Activated CD4-positive, CD25-positive, alpha-beta regulatory T cell treated with anti-CD3 and anti-CD28 coated beads, Interleukin-2, amount 50 U/mL, for 24 hours (primary cell): ENCODE results near the gene MUC20.
"Not testable (repeated sequence)": the region's sequence is repeated elsewhere in the genome, so short reads cannot be mapped to it uniquely, and the experiment has no call there.

Source experiments
- ATAC-seq, 2 donors: fragments of 150-1000 bp; cut with Tn5 transposase; one replicate each; pipeline ENCODE4 v1.10.0; 2021; ENCODE audit warnings: mild to moderate bottlenecking in 1 of 2, moderate library complexity in 1 of 2

Gene MUC20

DNA sequence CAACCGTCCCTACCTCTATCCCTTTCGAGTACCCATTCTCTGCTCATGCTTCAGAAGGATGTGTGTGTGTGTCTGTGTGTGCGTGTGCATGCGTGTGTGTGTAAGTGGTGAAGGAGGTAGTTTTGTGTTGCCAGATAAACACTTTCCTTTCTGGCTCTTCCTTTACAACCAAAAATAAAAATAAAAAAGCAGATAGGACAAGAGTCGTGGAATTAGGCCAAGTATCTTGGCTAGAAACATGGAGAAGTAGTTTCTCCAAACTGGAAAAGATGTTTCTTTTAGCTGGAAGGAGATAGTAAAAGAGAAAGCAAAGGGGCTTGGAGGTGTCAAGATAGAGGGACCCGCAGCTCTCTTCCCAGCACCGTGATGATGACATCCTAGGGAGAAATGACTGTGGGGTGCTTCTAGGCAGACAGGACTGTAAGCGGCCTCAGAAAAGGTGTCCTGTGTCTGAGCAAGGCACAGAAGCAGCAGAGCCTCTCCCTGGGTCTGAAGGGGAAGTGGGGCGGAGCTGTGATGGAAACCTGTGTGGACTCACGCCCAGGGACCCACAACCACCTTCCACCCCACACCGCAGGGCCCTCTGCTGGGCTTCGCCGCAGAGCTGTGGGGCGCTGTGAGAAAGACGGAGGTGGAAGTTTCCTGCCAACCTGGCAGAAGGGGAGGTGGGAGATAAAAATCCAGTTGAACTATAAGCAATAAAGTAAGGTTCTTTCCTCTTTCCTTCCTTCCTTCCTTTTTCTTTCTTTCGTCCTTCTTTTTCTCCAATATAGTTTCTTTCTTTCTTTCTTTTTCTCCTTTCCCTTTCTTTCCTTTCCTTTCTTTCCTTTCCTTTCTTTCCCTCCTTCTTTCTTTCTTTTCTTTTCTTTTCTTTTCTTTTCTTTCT lies 35.3 kb downstream of the MUC20 start:
- peak in 1 of 2 donors; percentile 32 for ATAC-seq

DNA sequence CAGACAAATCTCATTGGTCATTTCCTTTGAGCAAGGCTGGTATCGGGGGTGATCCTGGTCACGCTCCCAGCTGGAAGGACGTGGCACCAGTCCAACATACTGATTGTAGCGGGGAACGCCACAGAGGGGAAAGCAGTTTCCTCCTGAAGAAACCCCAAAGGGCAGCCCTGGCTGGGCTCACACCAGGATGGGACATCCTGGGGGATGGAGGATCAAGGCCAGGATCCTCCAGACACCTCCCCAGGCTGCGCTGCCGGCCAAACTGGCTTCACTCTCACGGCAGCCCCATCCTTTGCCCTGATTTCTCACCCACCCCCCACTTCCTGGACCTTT lies 36.6 kb downstream of the MUC20 start:
- ATAC-seq = no peak

DNA sequence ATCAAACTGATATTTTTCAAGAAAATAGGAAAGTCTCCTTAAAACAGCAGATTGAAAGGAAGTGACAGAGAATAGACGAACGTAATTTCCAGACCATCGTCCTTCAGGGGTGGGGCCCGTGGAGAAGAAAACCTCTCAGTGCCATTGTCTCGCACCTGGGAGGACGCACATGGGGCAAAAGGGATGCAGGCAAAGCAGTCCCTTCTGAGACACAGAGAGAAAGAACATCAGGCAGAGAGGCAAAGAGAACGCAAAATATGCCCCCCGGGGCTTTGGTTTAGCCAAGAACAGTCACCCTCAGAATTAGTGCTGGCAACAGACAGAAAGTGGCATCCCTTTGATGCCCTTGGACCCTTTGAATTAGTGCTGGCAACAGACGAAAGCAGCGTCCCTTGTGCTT lies 37.0 kb downstream of the MUC20 start:
- ATAC-seq = no peak

DNA sequence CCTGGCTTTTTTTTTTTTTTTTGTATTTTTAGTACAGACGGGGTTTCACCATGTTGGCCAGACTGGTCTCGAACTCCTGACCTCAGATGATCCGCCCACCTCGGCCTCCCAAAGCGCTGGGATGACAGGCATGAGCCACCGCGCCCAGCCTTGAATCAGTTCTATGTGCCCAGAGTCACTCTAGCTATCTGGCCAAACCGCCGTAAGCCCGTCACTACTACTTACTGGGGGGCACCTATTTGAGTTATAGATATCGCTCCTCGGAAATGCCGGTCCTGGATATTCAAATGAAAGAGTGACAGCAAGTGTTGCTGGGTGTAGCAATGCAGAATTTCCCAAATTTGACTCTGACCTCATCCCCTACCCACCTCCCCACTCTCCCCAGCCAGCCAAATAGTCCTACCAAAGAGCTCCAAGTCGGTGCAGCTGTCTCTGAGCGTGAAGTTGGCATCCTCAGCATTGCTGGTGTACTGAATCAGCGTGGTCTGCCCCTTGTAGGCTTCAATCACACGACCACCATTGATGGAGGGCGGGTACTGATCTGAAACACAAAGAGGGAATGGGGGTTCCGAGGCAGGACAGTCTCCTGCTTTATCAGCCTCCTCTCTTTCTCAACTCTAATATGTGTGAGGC lies 38.1 kb downstream of the MUC20 start:
- no peak for ATAC-seq

DNA sequence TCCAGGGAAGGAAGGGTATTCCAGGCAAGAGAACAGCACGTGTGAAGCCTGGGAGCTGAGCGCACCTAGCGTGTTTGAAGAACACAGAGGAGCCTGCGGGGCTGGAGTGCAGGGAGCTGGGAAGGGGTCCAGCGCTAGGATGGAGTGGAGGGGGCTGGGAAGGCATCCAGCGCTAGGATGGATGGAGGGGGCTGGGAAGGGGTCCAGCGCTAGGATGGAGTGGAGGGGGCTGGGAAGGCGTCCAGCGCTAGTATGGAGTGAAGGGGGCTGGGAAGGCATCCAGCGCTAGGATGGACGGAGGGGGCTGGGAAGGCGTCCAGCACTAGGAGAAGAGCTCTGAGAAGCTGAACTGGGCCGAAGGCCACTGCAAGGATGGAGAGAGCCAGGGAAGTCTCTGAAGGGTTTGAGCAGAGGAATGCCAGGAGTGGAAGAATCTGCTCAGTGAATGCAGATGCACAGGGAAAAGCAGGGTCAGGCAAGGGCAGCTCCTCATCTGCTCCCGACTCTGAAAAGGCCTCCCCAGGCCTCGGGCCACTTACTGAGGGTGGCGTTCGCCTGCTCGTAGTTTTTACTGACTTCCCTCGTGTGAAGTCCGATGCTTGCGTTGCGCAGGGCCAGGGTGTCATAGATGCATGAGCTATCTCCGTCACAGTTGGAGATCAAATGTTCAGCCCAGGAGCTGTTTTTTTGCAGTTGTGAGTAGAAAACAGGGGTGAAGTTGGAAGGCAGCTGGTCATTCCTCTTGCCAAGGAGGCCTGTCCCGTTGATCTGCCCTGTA lies 39.8 kb downstream of the MUC20 start:
- peak in 1 of 2 donors; percentile 17 for ATAC-seq

DNA sequence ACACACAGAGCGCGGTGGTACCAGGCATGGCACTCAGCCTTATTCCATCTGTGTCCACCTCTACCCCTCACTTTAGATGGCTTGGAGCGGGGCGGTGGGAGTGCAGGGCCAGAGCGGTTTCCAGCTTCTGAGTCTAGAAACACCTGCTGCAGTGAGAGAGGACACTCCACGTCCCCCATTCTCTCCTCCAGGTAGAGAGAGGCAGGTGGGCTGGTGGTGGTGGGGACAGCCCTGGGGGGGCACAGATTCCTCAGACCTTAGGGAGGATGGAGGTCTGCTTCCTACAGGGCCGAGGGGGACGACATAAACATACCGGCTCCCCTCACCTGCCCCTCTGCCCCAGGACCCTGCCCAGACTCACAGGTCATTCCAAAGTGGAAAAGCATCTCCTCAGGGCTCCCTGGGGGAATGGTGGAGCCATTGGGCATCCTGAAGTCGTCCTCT lies 40.4 kb downstream of the MUC20 start:
- ATAC-seq = no peak

DNA sequence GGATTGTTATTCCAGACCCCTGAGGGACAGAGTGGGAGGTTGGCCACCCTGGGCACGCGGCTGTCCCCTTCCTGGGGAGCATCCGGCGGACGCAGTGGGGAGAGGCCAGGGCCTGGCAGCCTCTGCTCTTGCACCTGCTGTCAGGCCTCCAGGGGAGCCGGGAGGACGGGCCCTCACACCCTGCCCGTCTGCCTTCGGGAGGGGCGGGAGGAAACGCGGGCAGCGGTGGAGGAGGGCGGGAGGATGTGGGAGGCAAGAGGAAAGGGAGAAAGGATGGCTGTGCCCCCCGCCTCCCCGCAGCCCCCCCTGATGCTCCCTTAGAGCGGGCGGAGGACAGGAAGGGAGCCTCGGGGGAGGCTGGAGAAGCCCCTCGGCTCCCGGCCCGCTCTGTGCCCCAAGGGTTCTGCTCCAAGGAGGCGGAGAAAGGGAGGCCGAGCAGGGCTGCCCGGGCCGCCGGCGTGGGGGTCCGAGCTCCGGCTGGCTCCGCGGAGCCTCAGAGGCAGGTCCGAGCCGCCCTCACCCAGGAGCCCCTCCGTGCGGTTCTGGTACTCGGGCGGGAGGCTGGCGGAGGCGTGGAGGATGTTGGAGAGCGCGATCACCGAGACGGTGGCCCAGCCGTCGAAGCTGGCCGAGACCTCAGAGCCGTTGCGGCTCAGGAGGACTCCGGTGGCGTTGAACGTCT lies 40.9 kb downstream of the MUC20 start:
- ATAC-seq = no peak

DNA sequence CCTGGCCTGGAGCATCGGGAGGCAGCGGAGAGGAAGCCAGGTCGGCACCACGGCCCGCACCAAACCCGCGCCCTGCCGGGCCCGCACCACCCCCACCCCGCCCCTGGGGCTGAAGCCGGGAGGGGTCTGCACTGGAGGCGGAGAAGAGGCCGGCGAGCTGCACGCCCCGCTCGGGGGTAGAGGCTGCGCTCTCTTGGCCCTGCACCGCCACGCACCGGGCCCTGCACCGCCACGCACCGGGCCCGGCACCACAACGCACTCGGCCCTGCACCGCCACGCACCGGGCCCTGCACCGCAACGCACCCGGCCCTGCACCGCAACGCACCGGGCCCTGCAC lies 41.4 kb downstream of the MUC20 start:
- ATAC-seq = no peak

DNA sequence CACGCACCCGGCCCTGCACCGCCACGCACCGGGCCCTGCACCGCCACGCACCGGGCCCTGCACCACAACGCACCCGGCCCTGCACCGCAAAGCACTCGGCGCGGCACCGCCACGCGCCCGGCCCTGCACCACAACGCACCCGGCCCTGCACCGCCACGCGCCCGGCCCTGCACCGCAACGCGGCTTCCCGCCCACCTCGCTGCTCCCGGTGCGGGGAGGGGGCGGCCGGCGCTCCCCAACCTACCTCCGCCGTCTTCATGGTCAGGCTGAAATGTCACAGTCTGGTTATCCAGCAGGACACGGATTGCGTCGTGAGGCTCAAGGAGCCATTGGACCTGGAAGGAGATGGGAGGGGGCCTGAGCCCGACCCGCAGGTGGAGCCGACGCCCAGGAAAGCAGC lies 41.8 kb downstream of the MUC20 start:
- ATAC-seq = no peak

DNA sequence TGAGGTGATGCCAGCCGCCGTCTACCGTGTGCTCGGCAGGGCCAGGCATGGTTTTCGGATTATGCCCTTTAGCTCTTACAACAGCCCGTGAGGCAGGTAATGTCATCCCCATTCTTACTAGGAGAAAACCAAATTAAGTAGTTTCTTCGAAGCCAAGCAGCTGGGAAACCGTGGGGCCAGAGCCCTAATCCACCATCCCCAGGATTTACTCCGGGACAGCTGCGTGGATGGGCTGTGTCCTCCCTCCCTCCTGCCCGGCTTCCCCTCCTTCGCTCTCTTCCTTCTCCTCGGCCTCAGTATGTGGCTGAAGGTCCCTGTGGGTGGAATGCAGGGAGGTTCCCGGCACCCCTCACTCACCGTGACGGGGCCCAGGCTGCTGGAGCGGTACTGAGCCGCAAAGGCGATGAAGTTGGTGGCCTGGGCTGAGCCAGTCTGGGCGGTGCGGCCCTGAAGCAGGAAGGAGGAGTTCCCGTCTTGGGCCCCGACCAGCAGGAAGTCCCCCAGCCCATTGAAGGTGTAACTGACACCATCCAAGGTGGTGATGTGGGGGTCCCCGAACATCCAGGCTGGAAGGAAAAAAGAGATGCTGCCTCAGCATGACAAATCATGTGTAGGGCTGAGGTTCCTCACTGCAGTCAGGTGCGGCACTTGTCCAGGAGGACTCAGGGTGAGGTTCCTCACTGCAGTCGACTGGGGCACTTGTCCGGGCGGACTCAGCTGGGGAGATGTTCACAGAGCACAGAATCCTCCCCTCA lies 42.5 kb downstream of the MUC20 start:
- no peak for ATAC-seq

DNA sequence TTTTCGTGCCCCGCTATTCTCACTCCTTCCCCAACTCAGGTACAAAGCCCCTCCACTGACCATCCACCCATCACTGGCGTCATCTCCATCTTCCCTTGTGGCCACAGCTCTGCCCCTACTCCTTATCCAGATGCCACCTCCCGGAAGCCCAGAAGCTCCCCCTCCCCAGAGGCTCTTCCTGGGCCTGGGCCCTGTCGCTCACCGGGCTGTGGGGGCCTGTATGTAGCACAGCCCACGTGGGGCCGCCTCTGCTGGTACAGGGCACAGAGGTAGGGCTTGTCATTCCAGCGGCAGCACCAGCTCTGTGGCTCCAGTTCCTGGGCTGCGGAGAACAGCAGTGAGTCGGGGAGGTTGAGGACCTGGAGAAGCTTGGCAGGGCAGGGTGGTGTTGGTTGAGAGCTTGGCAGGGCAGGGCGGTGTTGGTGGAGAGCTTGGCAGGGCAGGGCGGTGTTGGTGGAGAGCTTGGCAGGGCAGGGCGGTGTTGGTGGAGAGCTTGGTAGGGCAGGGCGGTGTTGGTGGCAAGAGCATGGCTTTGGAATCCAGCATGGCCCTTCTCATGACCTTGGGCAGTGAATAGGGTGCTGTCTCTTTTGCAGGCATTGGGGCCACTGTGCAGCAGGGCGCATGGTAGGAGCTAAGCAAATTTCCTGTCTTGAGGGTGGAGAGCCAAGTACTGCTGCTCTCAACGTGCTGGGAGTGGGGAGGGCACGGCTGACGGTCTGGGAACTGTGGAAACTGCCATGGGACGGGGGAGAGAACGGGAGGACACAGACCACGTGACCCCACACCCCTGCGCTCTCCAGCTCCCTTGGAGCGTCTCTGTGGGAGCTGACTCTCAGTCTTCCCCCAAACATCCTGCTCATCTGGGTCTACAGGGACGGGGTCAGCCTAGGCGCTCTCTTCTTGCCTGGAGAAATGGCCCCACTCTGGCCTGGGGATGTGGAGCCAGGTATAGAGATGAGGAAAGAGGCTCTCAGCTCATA lies 43.4 kb downstream of the MUC20 start:
- no peak for ATAC-seq

DNA sequence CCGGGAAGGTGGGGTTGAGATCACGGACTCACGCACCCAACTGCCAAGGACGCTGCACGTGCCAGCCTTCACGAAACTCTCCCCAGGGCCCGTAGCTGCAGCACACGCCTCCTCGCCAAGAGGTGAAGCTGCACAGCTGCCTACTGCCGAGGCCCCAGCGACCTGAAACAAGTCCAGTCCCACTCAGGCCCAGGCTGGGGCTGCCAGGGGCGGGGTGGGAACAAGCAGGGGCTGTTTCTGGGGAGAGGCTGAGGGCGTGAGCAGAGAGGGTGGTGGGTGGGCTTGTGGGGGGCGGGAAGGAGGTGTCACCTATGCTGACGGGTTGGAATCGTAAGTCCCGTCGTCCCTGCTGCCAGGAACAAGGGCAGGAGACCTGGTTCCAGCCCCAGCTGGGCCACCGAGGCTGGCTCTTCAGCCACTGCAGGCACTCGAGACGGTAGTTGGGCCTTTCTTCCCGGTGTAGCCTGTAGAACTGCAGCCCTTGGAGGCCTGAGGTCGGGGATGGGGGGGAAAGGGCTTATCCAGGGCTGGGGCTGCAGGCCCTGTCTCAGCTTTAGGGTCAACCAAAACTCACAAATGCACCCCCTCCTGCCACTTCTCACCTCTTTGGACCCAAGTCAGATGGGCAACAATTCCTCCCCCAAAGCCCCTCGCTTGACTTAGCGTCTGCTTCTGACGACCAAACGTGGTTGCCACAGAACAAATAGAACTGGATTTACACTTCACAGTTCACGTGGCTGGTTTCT lies 44.4 kb downstream of the MUC20 start:
- ATAC-seq = no peak

DNA sequence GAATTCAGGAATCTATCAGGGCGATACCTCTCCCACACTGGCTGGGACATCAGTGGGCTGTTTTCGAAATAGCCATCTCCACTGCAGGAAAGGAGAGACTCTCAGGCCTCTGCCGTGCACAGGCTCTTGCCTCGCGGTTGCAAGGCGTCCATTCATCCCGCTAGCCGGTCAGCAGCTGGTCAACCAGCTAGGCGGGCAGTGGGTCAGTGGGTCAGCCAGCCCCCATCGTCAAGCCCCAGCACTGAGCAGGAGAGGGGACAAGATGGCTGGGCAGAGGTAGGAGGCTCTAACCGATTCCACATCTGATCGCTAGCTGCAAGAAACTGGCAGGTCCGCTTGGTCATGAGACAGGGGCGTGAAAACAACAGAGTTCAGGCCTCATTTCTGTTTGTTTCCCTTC lies 45.9 kb downstream of the MUC20 start:
- ATAC-seq = no peak

DNA sequence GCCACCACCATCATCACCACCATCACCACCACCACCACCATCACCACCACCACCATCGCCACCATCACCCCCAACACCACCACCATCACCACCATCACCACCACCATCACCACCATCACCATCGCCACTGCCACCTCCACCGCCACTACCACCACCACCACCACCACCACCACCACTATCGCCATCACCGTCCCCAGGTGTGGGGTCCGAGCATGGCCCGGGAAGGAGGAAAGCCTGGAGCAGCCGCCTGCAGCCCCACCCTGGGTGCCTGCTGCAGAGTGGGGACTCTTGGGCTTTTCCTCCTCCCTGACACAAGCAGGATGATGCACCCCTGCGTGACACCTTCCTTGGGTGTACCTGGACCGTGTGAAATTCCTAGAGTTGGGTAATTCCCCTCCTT lies 47.0 kb downstream of the MUC20 start:
- ATAC-seq = no peak

DNA sequence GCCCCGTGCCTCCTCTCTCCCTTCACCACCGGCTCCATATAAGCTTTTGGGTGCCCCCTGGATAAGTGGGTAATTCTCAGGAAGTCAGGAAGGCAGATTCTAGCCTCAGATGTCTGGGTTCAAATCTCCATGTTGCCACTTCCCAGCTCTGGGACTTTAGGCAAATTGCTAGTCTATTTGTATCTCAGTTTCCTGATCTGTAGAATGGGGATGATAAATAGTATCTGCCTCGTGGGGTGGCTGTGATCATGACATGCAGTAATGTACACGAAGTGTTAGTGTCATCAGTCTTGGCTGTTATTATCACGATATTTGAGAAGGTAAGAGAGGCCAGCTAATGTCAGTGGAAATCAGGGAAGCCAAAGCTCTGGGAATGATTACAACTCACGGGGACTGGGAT lies 47.6 kb downstream of the MUC20 start:
- ATAC-seq = no peak

DNA sequence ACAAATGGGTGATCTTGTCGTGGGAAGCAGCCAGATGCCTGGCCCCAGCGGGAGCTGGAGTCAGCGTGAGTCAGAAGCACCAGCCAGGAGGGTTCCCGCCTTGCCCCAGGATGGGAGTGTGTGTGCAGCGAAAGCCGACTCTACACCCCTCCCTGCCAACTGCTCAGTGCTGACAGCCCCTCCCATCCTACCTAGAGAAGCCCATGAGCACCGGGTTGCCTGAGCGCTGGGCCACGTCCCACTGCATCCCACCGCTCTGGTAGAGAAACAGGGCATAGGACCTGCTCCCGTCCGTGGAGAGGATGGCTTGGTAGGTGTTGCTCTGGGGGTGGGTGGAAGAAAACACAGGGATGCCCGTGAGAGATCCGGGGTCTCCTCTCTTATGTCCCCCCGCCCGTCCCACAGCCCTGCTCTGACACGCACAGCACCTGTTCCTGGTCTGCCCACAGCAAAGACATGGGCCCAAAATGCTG lies 48.1 kb downstream of the MUC20 start:
- no peak for ATAC-seq

DNA sequence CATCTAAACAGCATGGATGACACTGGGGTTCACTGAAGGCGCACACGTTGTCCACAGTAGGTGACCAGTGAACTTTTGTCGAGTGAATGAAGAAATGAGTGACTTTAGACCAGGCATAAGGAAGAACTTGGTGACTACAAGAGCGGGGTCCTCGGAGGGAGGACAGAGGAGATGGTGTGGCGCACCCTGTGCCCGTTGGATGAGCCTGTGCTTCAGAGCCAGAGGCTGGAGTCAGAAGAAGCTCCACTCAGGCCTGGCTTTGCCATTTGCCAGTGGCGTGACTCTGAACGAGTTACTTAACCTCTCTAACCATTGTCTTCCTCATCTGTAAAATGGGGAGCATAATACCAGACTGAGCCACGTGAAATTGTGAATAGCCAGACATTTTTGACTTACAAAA lies 48.8 kb downstream of the MUC20 start:
- no peak for ATAC-seq

DNA sequence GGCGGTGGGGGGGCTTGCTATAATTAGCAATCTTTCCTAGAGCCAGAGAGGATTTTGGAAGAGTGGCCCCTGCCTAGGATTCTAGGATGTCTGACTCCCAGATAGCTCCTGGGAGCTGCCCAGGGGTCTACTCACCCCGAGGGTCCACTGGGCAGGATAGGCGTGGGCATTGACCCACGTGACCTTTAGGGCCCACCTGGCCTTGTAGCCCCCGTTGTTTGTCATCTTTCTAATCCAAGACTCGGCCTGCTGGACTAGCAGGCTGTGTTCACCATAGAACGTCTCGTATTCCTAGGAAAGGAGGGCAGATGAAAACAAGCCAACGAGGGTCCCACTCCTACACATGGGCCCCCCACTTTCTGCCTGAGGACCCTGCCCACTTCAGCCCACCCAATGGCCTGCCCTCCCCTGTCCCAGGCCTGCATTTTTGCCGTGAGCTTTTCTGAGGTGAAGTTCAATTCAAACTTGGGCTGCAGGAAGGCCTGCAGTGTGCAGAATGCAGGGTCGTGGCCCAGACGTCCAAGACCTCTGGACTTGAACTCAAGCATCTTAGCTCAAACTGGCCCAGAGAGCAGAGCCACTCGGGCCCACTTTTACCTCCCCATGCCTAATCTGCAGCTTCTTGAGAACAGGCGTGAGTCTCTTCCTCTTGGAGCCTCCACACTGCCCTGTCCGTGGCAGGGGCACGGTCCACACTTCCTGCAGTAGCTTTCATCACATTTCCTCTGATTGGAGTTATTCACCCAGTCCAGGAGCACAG lies 49.5 kb downstream of the MUC20 start:
- ATAC-seq = no peak

DNA sequence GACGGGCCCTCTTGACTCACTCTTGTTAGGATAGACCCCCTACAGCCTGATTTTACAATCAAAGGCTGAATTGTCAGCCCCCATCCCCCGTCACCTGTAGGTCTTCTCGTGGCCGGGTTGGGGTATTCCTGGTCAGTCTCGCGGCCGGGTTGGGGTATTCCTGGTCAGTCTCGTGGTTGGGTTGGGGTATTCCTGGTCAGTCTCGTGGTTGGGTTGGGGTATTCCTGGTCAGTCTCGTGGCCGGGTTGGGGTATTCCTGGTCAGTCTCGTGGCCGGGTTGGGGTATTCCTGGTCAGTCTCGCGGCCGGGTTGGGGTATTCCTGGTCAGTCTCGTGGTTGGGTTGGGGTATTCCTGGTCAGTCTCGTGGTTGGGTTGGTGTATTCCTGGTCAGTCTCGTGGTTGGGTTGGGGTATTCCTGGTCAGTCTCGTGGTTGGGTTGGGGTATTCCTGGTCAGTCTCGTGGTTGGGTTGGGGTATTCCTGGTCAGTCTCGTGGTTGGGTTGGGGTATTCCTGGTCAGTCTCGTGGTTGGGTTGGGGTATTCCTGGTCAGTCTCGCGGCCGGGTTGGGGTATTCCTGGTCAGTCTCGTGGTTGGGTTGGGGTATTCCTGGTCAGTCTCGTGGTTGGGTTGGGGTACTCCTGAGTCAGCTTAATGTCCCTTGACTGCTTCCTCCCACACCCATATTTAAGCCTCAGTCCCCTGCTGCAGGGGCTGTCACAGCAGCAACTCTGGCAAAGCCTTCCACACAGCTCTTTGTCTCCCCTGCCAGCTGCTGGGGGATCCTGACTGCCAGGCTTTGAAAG lies 50.3 kb downstream of the MUC20 start:
- not testable (repeated sequence) for ATAC-seq
